Measurements from ENCODE around the gene KRTAP4-7. TPM values are rescaled to one million over a fixed set of nuclear protein-coding genes. Genes with fewer than 3 reads are reported as not detected.

Gene KRTAP4-7
- total and polyA plus RNA-seq, 4 donors: not detected

- H3K36me3 ChIP-seq (ENCODE audit: control insufficient read depth in 4 of 4, insufficient read depth in 4 of 4, low read length in 4 of 4): no peaks in the 10 kb centered on the region
Observed at GRCh38 chr17:41065829-41066624, 17.9 kb upstream of the KRTAP4-7 start, which contains the start of gene KRTAP2-4. Gene KRTAP2-4, minus strand, starts transcription at chr17:41065879. Its CDS starts 34 bp downstream, at chr17:41065845.

GRCh38 chr17:41067281-41067680 is 16.7 kb upstream of the KRTAP4-7 start:
- H3K36me3 ChIP-seq (ENCODE audit: control insufficient read depth in 4 of 4, insufficient read depth in 4 of 4, low read length in 4 of 4): no peaks in the 10 kb centered on the region
- no peaks in the 10 kb centered on the region for H3K4me1 ChIP-seq (ENCODE audit: control insufficient read depth in 5 of 5, insufficient read depth in 5 of 5, low read length in 5 of 5)
- H3K9ac ChIP-seq (ENCODE audit: insufficient read depth in 1 of 2, low read length in 2 of 2): no peak overlapping the region
- no peak for ATAC-seq (ENCODE audit: insufficient read depth, low FRiP score)
- H3K27me3 ChIP-seq (ENCODE audit: control insufficient read depth in 3 of 3, insufficient read depth in 3 of 3, low read length in 2 of 3): no peaks in the 10 kb centered on the region
- H3K4me3 ChIP-seq: no peak overlapping the region
- no peak for DNase-seq
- TF ChIP-seq, protein P1, sequence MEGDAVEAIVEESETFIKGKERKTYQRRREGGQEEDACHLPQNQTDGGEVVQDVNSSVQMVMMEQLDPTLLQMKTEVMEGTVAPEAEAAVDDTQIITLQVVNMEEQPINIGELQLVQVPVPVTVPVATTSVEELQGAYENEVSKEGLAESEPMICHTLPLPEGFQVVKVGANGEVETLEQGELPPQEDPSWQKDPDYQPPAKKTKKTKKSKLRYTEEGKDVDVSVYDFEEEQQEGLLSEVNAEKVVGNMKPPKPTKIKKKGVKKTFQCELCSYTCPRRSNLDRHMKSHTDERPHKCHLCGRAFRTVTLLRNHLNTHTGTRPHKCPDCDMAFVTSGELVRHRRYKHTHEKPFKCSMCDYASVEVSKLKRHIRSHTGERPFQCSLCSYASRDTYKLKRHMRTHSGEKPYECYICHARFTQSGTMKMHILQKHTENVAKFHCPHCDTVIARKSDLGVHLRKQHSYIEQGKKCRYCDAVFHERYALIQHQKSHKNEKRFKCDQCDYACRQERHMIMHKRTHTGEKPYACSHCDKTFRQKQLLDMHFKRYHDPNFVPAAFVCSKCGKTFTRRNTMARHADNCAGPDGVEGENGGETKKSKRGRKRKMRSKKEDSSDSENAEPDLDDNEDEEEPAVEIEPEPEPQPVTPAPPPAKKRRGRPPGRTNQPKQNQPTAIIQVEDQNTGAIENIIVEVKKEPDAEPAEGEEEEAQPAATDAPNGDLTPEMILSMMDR (IDR thresholded peaks at IDR 0.05; ENCODE audit: control extremely low read depth, extremely low read depth): no peak
- peaks cover 0 to 3% (median 0%) of the 10 kb centered on the region in 4 donors for H3K9me3 ChIP-seq (ENCODE audit: control insufficient read depth in 4 of 4, insufficient read depth in 3 of 4, low read length in 3 of 4)
- H3K27ac ChIP-seq (ENCODE audit: low read depth in 1 of 2, low read length in 1 of 2): no peak overlapping the region

More at GRCh38 chr17:41065829-41066624, 17.9 kb upstream of the KRTAP4-7 start, which contains the start of gene KRTAP2-4:
- H3K9ac ChIP-seq (ENCODE audit: insufficient read depth in 1 of 2, low read length in 2 of 2): no peak within 1 kb of the TSS
- TF ChIP-seq, protein P1 (IDR thresholded peaks at IDR 0.05; ENCODE audit: control extremely low read depth, extremely low read depth): no peak
- H3K27me3 ChIP-seq (ENCODE audit: control insufficient read depth in 3 of 3, insufficient read depth in 3 of 3, low read length in 2 of 3): peaks cover 0 to under 1% (median 0%) of the 10 kb centered on the region in 3 donors
- ATAC-seq (ENCODE audit: insufficient read depth, low FRiP score): no peak
- 85 to 92% methylated on average over 6 of the region's 6 CpGs for WGBS, 2 donors
- no peak within 1 kb of the TSS for H3K4me3 ChIP-seq
- no peaks in the 10 kb centered on the region for H3K9me3 ChIP-seq (ENCODE audit: control insufficient read depth in 4 of 4, insufficient read depth in 3 of 4, low read length in 3 of 4)
- no peak for DNase-seq
- no peak within 1 kb of the TSS for H3K27ac ChIP-seq (ENCODE audit: low read depth in 1 of 2, low read length in 1 of 2)
- no peaks in the 10 kb centered on the region for H3K4me1 ChIP-seq (ENCODE audit: control insufficient read depth in 5 of 5, insufficient read depth in 5 of 5, low read length in 5 of 5)

DNA sequence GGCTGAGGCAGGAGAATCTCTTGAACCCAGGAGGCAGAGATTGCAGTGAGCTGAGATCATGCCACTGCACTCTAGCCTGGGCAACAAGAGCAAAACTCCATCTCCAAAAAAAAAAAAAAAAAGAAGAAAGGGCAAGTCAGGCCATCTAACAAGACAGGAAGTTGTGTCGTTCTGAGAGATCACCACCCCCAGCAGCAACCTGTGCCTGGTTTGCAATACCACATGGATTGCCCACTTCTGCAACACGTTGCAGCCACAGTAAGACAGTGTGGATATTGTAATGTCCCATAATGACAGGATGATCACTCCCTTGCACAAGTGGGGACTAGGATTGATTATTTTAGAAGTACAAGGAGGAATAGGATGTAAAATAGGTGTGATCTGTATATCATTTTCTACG is 14.9 kb upstream of the KRTAP4-7 start:
- ATAC-seq (ENCODE audit: insufficient read depth, low FRiP score) (no peak), DNase-seq (no peak)
- Histone ChIP-seq H3K4me3 (no peak overlapping the region), H3K9me3 (ENCODE audit: control insufficient read depth in 4 of 4, insufficient read depth in 3 of 4, low read length in 3 of 4) (peaks cover 0 to 3% (median 0%) of the 10 kb centered on the region in 4 donors), H3K27ac (ENCODE audit: low read depth in 1 of 2, low read length in 1 of 2) (no peak overlapping the region), H3K4me1 (ENCODE audit: control insufficient read depth in 5 of 5, insufficient read depth in 5 of 5, low read length in 5 of 5) (no peaks in the 10 kb centered on the region), H3K36me3 (ENCODE audit: control insufficient read depth in 4 of 4, insufficient read depth in 4 of 4, low read length in 4 of 4) (no peaks in the 10 kb centered on the region), H3K27me3 (ENCODE audit: control insufficient read depth in 3 of 3, insufficient read depth in 3 of 3, low read length in 2 of 3) (no peaks in the 10 kb centered on the region), H3K9ac (ENCODE audit: insufficient read depth in 1 of 2, low read length in 2 of 2) (no peak overlapping the region)
- 56 to 62% methylated on average over 3 of the region's 3 CpGs for WGBS, 2 donors
- TF ChIP-seq, protein P1 (IDR thresholded peaks at IDR 0.05; ENCODE audit: control extremely low read depth, extremely low read depth): no peak
